GM12892 (cell line): ENCODE measurements around the gene SLC12A3.

Experiments
- POLR2A ChIP-seq: IDR thresholded peaks from 2 replicates; pipeline ENCODE4 v1.6.1; 2011; ENCODE audit warnings: low read depth, low read length, control low read depth
- POLR2AphosphoS5 ChIP-seq: IDR thresholded peaks from 2 replicates; pipeline ENCODE4 v1.6.1; 2011; ENCODE audit warnings: low read depth, low read length, control low read depth
- TAF1 ChIP-seq: IDR thresholded peaks from 2 replicates; pipeline ENCODE4 v1.6.1; 2011; ENCODE audit warnings: low read depth, mild to moderate bottlenecking, control low read depth, low read length, borderline replicate concordance

DNA sequence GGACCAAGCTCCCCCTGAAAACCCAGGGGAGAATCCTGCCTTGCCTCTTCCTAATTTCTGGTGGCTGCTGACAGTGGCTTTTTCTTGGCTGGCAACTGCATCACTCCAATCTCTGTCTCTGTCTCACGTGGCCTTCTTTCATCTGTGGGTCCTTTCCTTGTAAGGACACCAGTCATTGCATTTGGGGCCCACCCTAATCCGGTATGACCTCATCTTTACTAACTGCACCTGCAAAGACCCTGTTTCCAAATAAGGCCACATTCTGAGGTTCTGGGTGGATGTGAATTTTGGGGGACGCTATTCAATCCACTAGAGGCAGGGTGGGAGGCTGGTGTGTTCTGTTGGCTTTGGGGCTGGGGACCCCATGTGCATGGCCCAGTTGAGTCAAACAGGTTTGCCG, 11.0 kb downstream of the SLC12A3 start:
- no peak for TF ChIP-seq POLR2A
- TF ChIP-seq TAF1, result no peak
- TF ChIP-seq POLR2AphosphoS5, result no peak
